ENCODE measurements around the gene PABPN1L. TPM values are rescaled to one million over a fixed set of nuclear protein-coding genes. Genes with fewer than 3 reads are reported as not detected.

PABPN1L gene
- total RNA-seq, 1 experiment from 2014 or later: not detected

DNA sequence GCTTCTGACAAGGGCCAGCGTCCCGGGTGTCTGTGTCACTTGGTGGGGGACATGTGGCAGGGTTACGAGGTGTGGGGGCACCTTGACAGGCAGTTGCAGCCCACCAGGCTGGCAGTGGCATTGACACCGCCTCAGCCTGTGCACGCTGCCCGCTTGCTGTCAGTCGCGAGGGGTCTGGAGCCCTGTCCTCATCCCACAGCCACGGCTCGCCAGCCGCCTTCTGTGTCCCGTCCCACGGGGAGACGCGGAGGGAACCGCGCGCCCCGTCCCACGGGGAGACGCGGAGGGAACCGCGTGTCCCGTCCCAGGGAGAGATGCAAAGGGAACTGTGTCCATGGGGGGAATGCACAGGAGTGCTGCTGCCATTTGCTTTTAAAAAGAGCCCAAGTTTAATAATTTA, 3.5 kb downstream of the PABPN1L start:
- no peaks in the 10 kb centered on the region for H3K23me2 ChIP-seq (ENCODE audit: insufficient read length, low read depth, low read length, poor library complexity, severe bottlenecking)
- H3K79me1 ChIP-seq (ENCODE audit: insufficient read depth, low read depth, low read length, poor library complexity, severe bottlenecking): no peaks in the 10 kb centered on the region
- H3K27me3 ChIP-seq (ENCODE audit: insufficient read depth, low read length): no peaks in the 10 kb centered on the region
- H4K20me1 ChIP-seq (ENCODE audit: control insufficient read depth, insufficient read depth, insufficient read length): no peaks in the 10 kb centered on the region
- H3K14ac ChIP-seq (ENCODE audit: insufficient read depth, low read length): no peak overlapping the region
- H4K8ac ChIP-seq (replicated peaks; ENCODE audit: insufficient read length, low read depth, low read length): no peak overlapping the region
- no peak overlapping the region for H3K56ac ChIP-seq (ENCODE audit: insufficient read length, low read depth, low read length)
- DNase-seq: no peak
- H3K4me2 ChIP-seq (ENCODE audit: insufficient read depth, insufficient read length, low read length): no peak overlapping the region
- H2AK5ac ChIP-seq (ENCODE audit: insufficient read length, low read length): no peak overlapping the region
- peaks cover 16 to 29% (median 19%) of the 10 kb centered on the region in 3 experiments; a peak in 6 of 7 replicates for H3K36me3 Mint-ChIP-seq (ENCODE audit: insufficient read depth in 1 of 3, low read depth in 3 of 3)
- H3K23ac ChIP-seq (ENCODE audit: insufficient read length, low read depth, low read length): no peak overlapping the region
- TF ChIP-seq, protein P1, sequence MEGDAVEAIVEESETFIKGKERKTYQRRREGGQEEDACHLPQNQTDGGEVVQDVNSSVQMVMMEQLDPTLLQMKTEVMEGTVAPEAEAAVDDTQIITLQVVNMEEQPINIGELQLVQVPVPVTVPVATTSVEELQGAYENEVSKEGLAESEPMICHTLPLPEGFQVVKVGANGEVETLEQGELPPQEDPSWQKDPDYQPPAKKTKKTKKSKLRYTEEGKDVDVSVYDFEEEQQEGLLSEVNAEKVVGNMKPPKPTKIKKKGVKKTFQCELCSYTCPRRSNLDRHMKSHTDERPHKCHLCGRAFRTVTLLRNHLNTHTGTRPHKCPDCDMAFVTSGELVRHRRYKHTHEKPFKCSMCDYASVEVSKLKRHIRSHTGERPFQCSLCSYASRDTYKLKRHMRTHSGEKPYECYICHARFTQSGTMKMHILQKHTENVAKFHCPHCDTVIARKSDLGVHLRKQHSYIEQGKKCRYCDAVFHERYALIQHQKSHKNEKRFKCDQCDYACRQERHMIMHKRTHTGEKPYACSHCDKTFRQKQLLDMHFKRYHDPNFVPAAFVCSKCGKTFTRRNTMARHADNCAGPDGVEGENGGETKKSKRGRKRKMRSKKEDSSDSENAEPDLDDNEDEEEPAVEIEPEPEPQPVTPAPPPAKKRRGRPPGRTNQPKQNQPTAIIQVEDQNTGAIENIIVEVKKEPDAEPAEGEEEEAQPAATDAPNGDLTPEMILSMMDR (conservative IDR thresholded peaks at IDR 0.05): no peak
- H3K9me3 Mint-ChIP-seq: no peaks in the 10 kb centered on the region; a peak in 1 of 5 replicates
- H4K91ac ChIP-seq (ENCODE audit: insufficient read length, low read depth, low read length): no peak overlapping the region
- no peak overlapping the region for H3K27ac ChIP-seq (ENCODE audit: insufficient read length, low read depth, low read length)
- no peak overlapping the region for H4K5ac ChIP-seq (ENCODE audit: insufficient read length, low read depth, low read length)
- no peak overlapping the region for H2BK12ac ChIP-seq (ENCODE audit: insufficient read length, low read depth, low read length)
- no CpG with 5 or more reads among the region's 25 CpGs for WGBS (ENCODE audit: extremely low coverage, insufficient read length, low lambda C conversion rate)
- H3K27ac Mint-ChIP-seq: no peak overlapping the region
- H2BK5ac ChIP-seq (ENCODE audit: insufficient read length, low read length): no peak overlapping the region
- H3K79me2 ChIP-seq (ENCODE audit: insufficient read depth, low read length): no peaks in the 10 kb centered on the region
- H2BK20ac ChIP-seq (ENCODE audit: low read depth, low read length, poor library complexity, severe bottlenecking): no peak overlapping the region
- H3K4me1 Mint-ChIP-seq: peaks cover 2% of the 10 kb centered on the region in 2 experiments
- no peak overlapping the region for H3K9ac ChIP-seq (ENCODE audit: extremely low read depth, insufficient read length, low read length)
- H3K27me3 Mint-ChIP-seq (ENCODE audit: low read depth): peaks cover 1% of the 10 kb centered on the region; the same call in 1 of the 2 replicates
- H3K18ac ChIP-seq (ENCODE audit: insufficient read length, low read depth, low read length): no peak overlapping the region
- no peak overlapping the region for H3T11ph ChIP-seq (ENCODE audit: low read length)
- no peaks in the 10 kb centered on the region for H3K4me1 ChIP-seq (ENCODE audit: insufficient read depth, low read length)
- H2BK120ac ChIP-seq (ENCODE audit: low read depth, low read length, poor library complexity, severe bottlenecking): no peak overlapping the region
- no peak overlapping the region for H3K4me3 Mint-ChIP-seq
- H2AFZ ChIP-seq (ENCODE audit: low read length): no peak overlapping the region
- H3K9me3 ChIP-seq (ENCODE audit: control insufficient read depth, low read depth, low read length): no peaks in the 10 kb centered on the region
- H2BK15ac ChIP-seq (ENCODE audit: low read depth, low read length): no peak overlapping the region
- H3K4ac ChIP-seq (ENCODE audit: low read depth, low read length): no peak overlapping the region
